Psoas muscle (tissue), 8 donors: ENCODE data around the gene SPECC1L. TPM values are rescaled to one million over a fixed set of nuclear protein-coding genes. Genes with fewer than 3 reads are reported as not detected.

Experiments
- ATAC-seq, 4 donors: fragments of 200-7000 bp; cut with Tn5 transposase; one replicate each; pipeline ENCODE4 v1.9.1; 2020; ENCODE audit warnings: moderate library complexity in 3 of 4, mild to moderate bottlenecking in 2 of 4
- DNase-seq, 2 donors: peaks; one replicate each; pipeline ENCODE4 v3.0.0-alpha.2; 2020
- H3K27ac ChIP-seq: fragments of 200-600 bp; one replicate; pipeline ENCODE4 v1.8.0; 2022
- H3K27me3 ChIP-seq, 3 donors: fragments of 200-600 bp in 1 of 3; one replicate each; pipeline versions ENCODE4 v1.6.1 to v1.8.0; 2013 to 2022; ENCODE audit warnings: low read length in 2 of 3, mild to moderate bottlenecking in 2 of 3, moderate library complexity in 1 of 3; ENCODE audit not compliant: insufficient read depth in 3 of 3
- H3K36me3 ChIP-seq, 2 donors: fragments of 200-600 bp in 1 of 2; one replicate each; pipeline versions ENCODE4 v1.6.1 to v1.8.0; 2013 to 2022; ENCODE audit warnings: low read depth in 1 of 2, mild to moderate bottlenecking in 1 of 2, moderate library complexity in 1 of 2; ENCODE audit not compliant: insufficient read depth in 1 of 2
- H3K4me1 ChIP-seq: fragments of 200-600 bp; one replicate; pipeline ENCODE4 v1.8.0; 2022
- H3K4me3 ChIP-seq: fragments of 200-600 bp; one replicate; pipeline ENCODE4 v1.8.0; 2022; ENCODE audit warnings: mild to moderate bottlenecking
- H3K9me3 ChIP-seq: fragments of 200-600 bp; one replicate; pipeline ENCODE4 v1.8.0; 2022
- WGBS, 3 donors: extraction: QIAGEN DNeasy Blood & Tissue Kit; methylation state at CpG; one replicate each; pipeline versions ENCODE4 v1.1.6 to v1.1.7; 2013; 5-methylcytosine and 5-hydroxymethylcytosine counted together
- intact Hi-C, 2 donors: fragments of 100-400 bp; cut with DNase I; formaldehyde crosslinking; loops; one replicate each; pipeline versions ENCODE4 v1.11.0 to v1.14.2; 2022
- polyA plus RNA-seq, 3 donors: library from polyadenylated mRNA; stranded (reverse); fragments of 200-250 nt; gene quantifications; one replicate each; pipeline ENCODE4 v1.2.3, GENCODE V29; 2013
- total RNA-seq, 4 donors: library from RNA; stranded (reverse); fragmentation: NEBNext Ultra II Directional in 2 of 4; extraction: Animal tissue kit (Norgen Biotek cat#: 25700) in 2 of 4; gene quantifications; one replicate each; pipeline versions ENCODE4 v1.2.1 to v1.2.4, GENCODE V29; 2021 to 2023
- TF ChIP-seq, protein P1 (sequence below): fragments of 200-600 bp; IDR thresholded peaks from one replicate; pipeline ENCODE4 v1.8.0; 2022; ENCODE audit warnings: antibody characterized with exemption
- donor health status: healthy with polysubstance abuse.
- donor health status: DM: no; HTN: no; CAD: no; lungs with moderate emphysema.
- donor health status: Bipolar disorder and iron deficiency.
- donor health status: healthy.
- donor health status: DM: yes; HTN: yes; CAD: no.
- donor health status: DM: no; HTN: no; CAD: no.
- donor health status: DM: no; HTN: no; CAD: no.
- donor health status: DM: yes; HTN: yes; CAD: no.

SPECC1L gene
- total and polyA plus RNA-seq, 7 donors = 6.8 to 29.9 (median 23.6) TPM

DNA sequence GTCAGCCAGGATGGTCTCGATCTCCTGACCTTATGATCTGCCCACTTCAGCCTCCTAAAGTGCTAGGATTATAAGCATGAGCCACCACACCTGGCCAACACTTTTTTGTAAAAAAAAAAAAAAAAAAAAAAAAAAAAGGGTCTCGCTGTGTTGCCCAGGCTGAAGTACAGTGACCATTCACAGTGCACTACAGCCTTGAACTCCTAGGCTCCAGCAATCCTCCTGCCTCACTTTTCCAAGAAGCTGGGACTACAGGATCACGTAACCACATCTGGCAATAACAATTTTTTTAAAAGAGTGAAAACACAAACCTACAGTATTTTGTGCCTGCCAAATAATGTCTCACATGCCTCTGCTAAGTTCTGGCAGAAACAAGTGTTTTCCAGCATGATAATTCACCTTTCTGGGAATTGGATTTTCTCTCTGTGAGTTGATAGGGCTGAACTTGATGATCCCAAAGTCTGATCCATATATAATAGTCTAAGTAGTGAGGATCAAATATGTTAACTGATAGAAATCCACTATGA, 187.3 kb downstream of the SPECC1L start:
- Histone ChIP-seq H3K9me3 (no peaks in the 10 kb centered on the region), H3K4me1 (no peaks in the 10 kb centered on the region)

DNA sequence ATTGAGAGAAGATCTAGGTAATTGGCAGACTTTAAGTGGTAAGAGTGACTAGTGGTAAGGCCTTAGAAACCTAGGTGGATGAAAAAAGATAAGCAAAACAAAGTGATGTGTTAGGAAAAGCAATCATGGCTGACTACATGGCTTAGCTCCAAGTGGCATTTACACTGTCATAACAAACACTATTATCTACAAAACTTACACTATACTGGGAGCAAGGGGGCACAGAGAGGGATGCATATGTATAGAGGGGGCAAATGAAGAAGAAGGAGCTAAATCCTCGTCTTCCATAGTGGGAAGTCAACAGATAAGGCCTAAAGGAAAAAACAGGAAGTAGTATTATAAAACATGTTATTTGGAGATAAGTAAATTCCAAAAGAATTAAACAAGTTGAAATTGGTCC, 189.3 kb downstream of the SPECC1L start:
- DNase-seq (no peak), ATAC-seq (no peak)
- H3K27ac ChIP-seq = no peak overlapping the region
- intact Hi-C loops = no loop called here
- no peaks in the 10 kb centered on the region for H3K4me1 ChIP-seq
- H3K27me3 ChIP-seq = no peaks in the 10 kb centered on the region
- H3K9me3 ChIP-seq = no peaks in the 10 kb centered on the region
- no peak overlapping the region for H3K4me3 ChIP-seq
- WGBS, 3 donors = 77 to 85% (median 77%) methylated on average over 1 of the region's 1 CpG
- no peaks in the 10 kb centered on the region for H3K36me3 ChIP-seq
- TF ChIP-seq, protein P1, sequence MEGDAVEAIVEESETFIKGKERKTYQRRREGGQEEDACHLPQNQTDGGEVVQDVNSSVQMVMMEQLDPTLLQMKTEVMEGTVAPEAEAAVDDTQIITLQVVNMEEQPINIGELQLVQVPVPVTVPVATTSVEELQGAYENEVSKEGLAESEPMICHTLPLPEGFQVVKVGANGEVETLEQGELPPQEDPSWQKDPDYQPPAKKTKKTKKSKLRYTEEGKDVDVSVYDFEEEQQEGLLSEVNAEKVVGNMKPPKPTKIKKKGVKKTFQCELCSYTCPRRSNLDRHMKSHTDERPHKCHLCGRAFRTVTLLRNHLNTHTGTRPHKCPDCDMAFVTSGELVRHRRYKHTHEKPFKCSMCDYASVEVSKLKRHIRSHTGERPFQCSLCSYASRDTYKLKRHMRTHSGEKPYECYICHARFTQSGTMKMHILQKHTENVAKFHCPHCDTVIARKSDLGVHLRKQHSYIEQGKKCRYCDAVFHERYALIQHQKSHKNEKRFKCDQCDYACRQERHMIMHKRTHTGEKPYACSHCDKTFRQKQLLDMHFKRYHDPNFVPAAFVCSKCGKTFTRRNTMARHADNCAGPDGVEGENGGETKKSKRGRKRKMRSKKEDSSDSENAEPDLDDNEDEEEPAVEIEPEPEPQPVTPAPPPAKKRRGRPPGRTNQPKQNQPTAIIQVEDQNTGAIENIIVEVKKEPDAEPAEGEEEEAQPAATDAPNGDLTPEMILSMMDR = no peak

More for the DNA sequence above, 187.3 kb downstream of the SPECC1L start:
- H3K27ac ChIP-seq = no peak overlapping the region
- H3K27me3 ChIP-seq = no peaks in the 10 kb centered on the region
- 90 to 93% (median 92%) methylated on average over 3 of the region's 3 CpGs for WGBS, 3 donors
- intact Hi-C loops = no loop called here
- ATAC-seq (no peak), DNase-seq (no peak)
- H3K36me3 ChIP-seq = no peaks in the 10 kb centered on the region
- H3K4me3 ChIP-seq = no peak overlapping the region
- TF ChIP-seq, protein P1 = no peak

DNA sequence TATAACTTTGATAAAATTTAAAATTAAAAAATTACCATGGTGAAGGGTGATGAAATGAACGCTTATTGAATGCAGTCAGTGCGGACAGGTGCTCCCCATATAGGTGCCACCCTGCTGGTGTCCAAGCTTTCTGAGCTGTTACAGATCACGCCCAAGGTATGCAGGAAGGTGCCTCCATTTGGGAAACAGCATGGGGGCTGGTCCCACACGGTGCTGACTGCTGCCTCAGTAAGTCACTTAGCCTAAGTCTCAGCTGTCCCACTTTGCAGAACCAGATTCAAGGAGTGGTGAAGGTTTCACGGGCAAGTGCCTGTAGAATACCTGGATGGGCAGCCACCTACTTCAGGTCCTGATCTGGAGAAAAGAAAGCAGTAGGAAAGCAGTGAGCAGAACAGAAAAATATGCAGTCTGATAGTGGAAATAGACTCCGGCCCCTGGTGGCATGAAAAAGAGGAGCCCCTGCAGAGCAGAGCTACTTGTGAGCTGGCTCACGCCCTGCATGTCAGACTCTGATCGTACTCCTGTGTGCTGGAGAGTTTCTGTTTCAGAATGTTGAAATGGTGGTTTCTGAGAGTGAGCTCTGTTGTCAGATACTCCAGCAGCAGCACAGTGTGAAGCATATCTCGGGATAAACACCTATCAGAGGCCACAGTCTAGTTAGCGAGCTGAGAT, 189.9 kb downstream of the SPECC1L start:
- H3K4me3 ChIP-seq = no peak overlapping the region
- H3K9me3 ChIP-seq = no peaks in the 10 kb centered on the region
- TF ChIP-seq, protein P1 = no peak
- no peaks in the 10 kb centered on the region for H3K27me3 ChIP-seq
- ATAC-seq (no peak), DNase-seq (no peak)
- WGBS, 3 donors = 73 to 78% (median 76%) methylated on average over 10 of the region's 10 CpGs
- H3K36me3 ChIP-seq = no peaks in the 10 kb centered on the region
- peaks cover 2% of the 10 kb centered on the region for H3K4me1 ChIP-seq
- intact Hi-C loops = no loop called here
- no peak overlapping the region for H3K27ac ChIP-seq

DNA sequence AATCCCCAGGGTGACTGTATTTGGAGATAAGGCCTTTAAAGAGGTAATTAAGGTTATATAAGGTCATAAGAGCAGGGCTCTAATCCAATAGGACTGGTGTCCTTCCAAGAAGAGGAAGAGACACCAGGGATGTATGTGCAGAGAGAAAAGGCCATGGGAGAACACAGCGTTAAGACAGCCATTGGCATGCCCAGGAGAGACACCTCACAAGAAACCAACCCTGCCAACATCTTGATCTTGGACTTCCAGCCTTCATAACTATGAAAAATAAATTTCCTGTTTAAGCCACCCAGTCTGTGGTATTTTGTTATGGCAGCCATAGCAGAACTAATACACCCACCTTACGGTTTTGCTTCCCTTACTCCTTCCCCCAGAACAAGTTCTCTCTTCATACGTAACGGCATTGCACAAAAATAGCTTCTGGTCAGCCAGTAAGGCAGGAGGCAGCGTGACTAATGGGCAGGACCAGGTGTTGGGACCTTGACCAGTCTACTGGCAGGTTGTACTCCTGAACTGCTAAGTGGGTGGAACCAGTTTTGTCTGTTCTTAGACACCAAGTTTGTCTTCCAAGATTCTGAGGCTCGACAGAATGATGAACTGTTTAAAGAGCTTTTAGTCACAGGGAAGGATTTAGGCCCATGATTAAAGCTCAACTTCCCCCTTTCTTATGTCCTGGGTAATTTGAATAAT, 192.6 kb downstream of the SPECC1L start:
- DNase-seq = peak in 1 of 2 donors; percentile 74
- TF ChIP-seq, protein P1 = no peak
- 29 to 54% (median 37%) methylated on average over 6 of the region's 6 CpGs for WGBS, 3 donors
- intact Hi-C loops = no loop called here
- peaks cover 19% of the 10 kb centered on the region for H3K4me1 ChIP-seq
- ATAC-seq = peak; percentile 93 to 99 (median 98)
- H3K27me3 ChIP-seq = no peaks in the 10 kb centered on the region
- H3K4me3 ChIP-seq = no peak overlapping the region
- peak overlapping the region; percentile 74 for H3K27ac ChIP-seq
- no peaks in the 10 kb centered on the region for H3K36me3 ChIP-seq
- no peaks in the 10 kb centered on the region for H3K9me3 ChIP-seq
